Measurements from ENCODE around the gene ENOX1. TPM values are rescaled to one million over a fixed set of nuclear protein-coding genes. Genes with fewer than 3 reads are reported as not detected.

Gene ENOX1
- total RNA-seq, 1 experiment from 2014 or later = 0.95 TPM

DNA sequence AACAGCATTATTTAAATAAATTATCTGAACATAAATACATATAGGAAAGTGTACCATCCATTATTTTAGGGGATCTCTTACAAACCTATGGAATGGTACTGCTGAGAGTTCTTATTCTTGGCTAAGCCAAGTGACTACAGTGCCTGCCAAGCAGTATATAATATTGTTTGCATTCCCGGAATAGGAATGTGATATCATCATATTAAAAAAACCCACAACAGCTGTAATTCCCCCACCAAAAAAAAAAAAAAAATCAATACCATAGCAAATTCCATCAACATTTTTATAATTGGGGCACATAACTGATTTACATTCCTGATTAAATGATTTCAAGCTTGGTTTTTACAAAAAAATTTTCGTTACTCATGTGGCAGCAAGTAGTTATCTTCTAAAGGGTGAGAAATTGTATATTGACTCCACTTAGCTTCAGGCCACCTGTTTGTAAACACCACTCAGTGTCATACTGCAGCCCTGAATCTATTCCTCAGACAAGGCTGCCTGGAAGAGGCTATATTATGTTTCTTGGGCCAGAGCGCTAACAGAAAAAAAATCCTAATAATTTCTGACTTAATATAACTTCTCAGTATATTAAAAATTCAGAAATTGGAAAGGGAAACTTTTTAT is 485.3 kb downstream of the ENOX1 start:
- no peak overlapping the region for H3K4me3 ChIP-seq (ENCODE audit: low read length)
- no peaks in the 10 kb centered on the region for H3K9me3 ChIP-seq (ENCODE audit: low read length)
- H3K4me1 ChIP-seq (ENCODE audit: insufficient read depth, low read length) = peaks cover 14% of the 10 kb centered on the region; the same call in 1 of the 2 replicates
- peak; percentile 27 for DNase-seq
- no peak overlapping the region for H3K27ac ChIP-seq (ENCODE audit: low read length)
- H4K20me1 ChIP-seq (ENCODE audit: low read length) = no peaks in the 10 kb centered on the region
- ATAC-seq = peak; percentile 73
- no peaks in the 10 kb centered on the region for H3K27me3 ChIP-seq (ENCODE audit: low read length)
- ChIA-PET POLR2A (ENCODE audit: unreplicated experiment) (no interaction called here), CTCF (interaction anchor here (0.6 kb wide), 1 partner anchor 160 kb away, joined by 3 read pairs; no protein-coding TSS in a partner anchor)
- H3K9ac ChIP-seq (ENCODE audit: low read length) = no peak overlapping the region
- TF ChIP-seq EZH2 (IDR thresholded peaks at IDR 0.05; ENCODE audit: low read length, unreplicated experiment) = no peak
- no peak for TF ChIP-seq EZH2phosphoT487 (IDR thresholded peaks at IDR 0.05; ENCODE audit: borderline replicate concordance, low read length)
- TF ChIP-seq, protein P1, sequence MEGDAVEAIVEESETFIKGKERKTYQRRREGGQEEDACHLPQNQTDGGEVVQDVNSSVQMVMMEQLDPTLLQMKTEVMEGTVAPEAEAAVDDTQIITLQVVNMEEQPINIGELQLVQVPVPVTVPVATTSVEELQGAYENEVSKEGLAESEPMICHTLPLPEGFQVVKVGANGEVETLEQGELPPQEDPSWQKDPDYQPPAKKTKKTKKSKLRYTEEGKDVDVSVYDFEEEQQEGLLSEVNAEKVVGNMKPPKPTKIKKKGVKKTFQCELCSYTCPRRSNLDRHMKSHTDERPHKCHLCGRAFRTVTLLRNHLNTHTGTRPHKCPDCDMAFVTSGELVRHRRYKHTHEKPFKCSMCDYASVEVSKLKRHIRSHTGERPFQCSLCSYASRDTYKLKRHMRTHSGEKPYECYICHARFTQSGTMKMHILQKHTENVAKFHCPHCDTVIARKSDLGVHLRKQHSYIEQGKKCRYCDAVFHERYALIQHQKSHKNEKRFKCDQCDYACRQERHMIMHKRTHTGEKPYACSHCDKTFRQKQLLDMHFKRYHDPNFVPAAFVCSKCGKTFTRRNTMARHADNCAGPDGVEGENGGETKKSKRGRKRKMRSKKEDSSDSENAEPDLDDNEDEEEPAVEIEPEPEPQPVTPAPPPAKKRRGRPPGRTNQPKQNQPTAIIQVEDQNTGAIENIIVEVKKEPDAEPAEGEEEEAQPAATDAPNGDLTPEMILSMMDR (conservative IDR thresholded peaks at IDR 0.05; ENCODE audit: low read depth, low read length) = no peak
- BruUV-seq (replicated peaks) = no TSS peak
- H3K36me3 ChIP-seq (ENCODE audit: low read depth, low read length) = no peaks in the 10 kb centered on the region
- H2AFZ ChIP-seq (ENCODE audit: low read length) = no peak overlapping the region
- H3K9me2 ChIP-seq (replicated peaks; ENCODE audit: low read length) = no peaks in the 10 kb centered on the region
- intact Hi-C loops (cut with micrococcal nuclease) = loop anchor here (2.0 to 10.0 kb wide), 6 partner anchors 147 to 573 kb away; partner anchors contain the start of genes CCDC122, ENOX1 and LACC1
- no peaks in the 10 kb centered on the region for H3K79me2 ChIP-seq (ENCODE audit: low read length)
- H3K4me2 ChIP-seq (ENCODE audit: low read length) = no peak overlapping the region
- H3F3A ChIP-seq (ENCODE audit: low read length, unreplicated experiment) = no peaks in the 10 kb centered on the region

DNA sequence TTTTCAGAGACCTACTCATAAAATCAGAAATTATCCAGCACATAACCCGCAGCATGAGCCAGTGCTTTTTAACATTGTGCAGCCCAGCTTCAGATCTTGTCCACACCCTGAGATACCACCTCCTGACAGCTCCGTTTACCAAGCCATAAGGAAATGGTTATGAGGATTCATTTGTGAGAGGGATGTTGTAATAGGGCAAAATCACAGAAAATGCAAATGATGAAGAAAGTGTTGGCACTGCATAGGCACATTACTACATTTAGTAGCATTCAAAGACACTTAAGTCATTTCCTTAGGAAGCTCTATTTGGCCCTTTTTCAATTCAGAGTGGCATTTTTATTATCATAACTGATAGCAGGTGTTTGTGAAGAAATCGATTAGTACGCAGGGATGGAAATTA is 485.9 kb downstream of the ENOX1 start:
- intact Hi-C loops (cut with micrococcal nuclease) = loop anchor here (2.0 to 10.0 kb wide), 6 partner anchors 146 to 574 kb away; partner anchors contain the start of genes CCDC122, ENOX1 and LACC1
- no peaks in the 10 kb centered on the region for H3K9me3 ChIP-seq (ENCODE audit: low read length)
- POLR2A ChIA-PET (ENCODE audit: unreplicated experiment) = no interaction called here
- no peaks in the 10 kb centered on the region for H3K9me2 ChIP-seq (replicated peaks; ENCODE audit: low read length)
- no peak overlapping the region for H3K4me2 ChIP-seq (ENCODE audit: low read length)
- H4K20me1 ChIP-seq (ENCODE audit: low read length) = no peaks in the 10 kb centered on the region
- no peak overlapping the region for H3K27ac ChIP-seq (ENCODE audit: low read length)
- DNase-seq (no peak), ATAC-seq (no peak)
- no peaks in the 10 kb centered on the region for H3F3A ChIP-seq (ENCODE audit: low read length, unreplicated experiment)
- no peak overlapping the region for H3K9ac ChIP-seq (ENCODE audit: low read length)
- BruUV-seq (replicated peaks) = no TSS peak
- no peak overlapping the region for H2AFZ ChIP-seq (ENCODE audit: low read length)
- TF ChIP-seq EZH2phosphoT487 (IDR thresholded peaks at IDR 0.05; ENCODE audit: borderline replicate concordance, low read length) (no peak), EZH2 (IDR thresholded peaks at IDR 0.05; ENCODE audit: low read length, unreplicated experiment) (no peak)
- TF ChIP-seq, protein P1 (conservative IDR thresholded peaks at IDR 0.05; ENCODE audit: low read depth, low read length) = no peak
- no peaks in the 10 kb centered on the region for H3K27me3 ChIP-seq (ENCODE audit: low read length)
- CTCF ChIA-PET = interaction anchor here (0.6 kb wide), 1 partner anchor 160 kb away, joined by 3 read pairs; no protein-coding TSS in a partner anchor
- no peaks in the 10 kb centered on the region for H3K79me2 ChIP-seq (ENCODE audit: low read length)
- no peak overlapping the region for H3K4me3 ChIP-seq (ENCODE audit: low read length)
- H3K4me1 ChIP-seq (ENCODE audit: insufficient read depth, low read length) = peaks cover 14% of the 10 kb centered on the region; the same call in 1 of the 2 replicates
- H3K36me3 ChIP-seq (ENCODE audit: low read depth, low read length) = no peaks in the 10 kb centered on the region

DNA sequence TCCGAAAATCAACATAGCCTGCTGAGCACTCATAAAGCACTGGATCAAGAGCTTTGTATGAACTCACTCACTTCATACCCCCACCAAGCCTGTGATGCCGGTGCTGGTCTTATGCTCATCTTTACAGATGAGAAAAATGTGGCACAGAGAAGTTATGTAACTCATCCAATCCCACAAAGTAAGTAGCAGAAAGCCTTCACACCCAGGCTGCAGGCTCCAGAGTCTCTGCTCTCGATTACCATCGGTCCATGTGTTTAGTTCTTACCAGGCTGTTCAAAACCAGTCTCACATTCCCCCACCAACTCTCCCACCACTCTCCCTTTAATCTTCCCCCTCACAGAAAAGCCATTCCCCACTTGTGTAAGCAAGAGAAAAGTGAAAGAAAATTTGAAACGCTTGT is 487.4 kb downstream of the ENOX1 start:
- H3K9ac ChIP-seq (ENCODE audit: low read length) = no peak overlapping the region
- no peaks in the 10 kb centered on the region for H4K20me1 ChIP-seq (ENCODE audit: low read length)
- no peak overlapping the region for H3K4me3 ChIP-seq (ENCODE audit: low read length)
- H3F3A ChIP-seq (ENCODE audit: low read length, unreplicated experiment) = no peaks in the 10 kb centered on the region
- no peak for TF ChIP-seq EZH2phosphoT487 (IDR thresholded peaks at IDR 0.05; ENCODE audit: borderline replicate concordance, low read length)
- TF ChIP-seq, protein P1 (conservative IDR thresholded peaks at IDR 0.05; ENCODE audit: low read depth, low read length) = no peak
- no peak for TF ChIP-seq EZH2 (IDR thresholded peaks at IDR 0.05; ENCODE audit: low read length, unreplicated experiment)
- no peaks in the 10 kb centered on the region for H3K36me3 ChIP-seq (ENCODE audit: low read depth, low read length)
- H3K4me2 ChIP-seq (ENCODE audit: low read length) = no peak overlapping the region
- no TSS peak for BruUV-seq (replicated peaks)
- POLR2A ChIA-PET (ENCODE audit: unreplicated experiment) = no interaction called here
- intact Hi-C loops (cut with micrococcal nuclease) = no loop called here
- H2AFZ ChIP-seq (ENCODE audit: low read length) = no peak overlapping the region
- DNase-seq = no peak
- H3K4me1 ChIP-seq (ENCODE audit: insufficient read depth, low read length) = peaks cover 15% of the 10 kb centered on the region
- no peaks in the 10 kb centered on the region for H3K9me3 ChIP-seq (ENCODE audit: low read length)
- no peaks in the 10 kb centered on the region for H3K79me2 ChIP-seq (ENCODE audit: low read length)
- no peak overlapping the region for H3K27ac ChIP-seq (ENCODE audit: low read length)
- no peaks in the 10 kb centered on the region for H3K27me3 ChIP-seq (ENCODE audit: low read length)
- ATAC-seq = no peak
- CTCF ChIA-PET = no interaction called here
- no peaks in the 10 kb centered on the region for H3K9me2 ChIP-seq (replicated peaks; ENCODE audit: low read length)
